GM21737 (cell line): Measurements from ENCODE around the gene ABHD14A.

ENCODE experiments used
- ATAC-seq: cut with Tn5 transposase; IDR thresholded peaks from one replicate; pipeline ENCODE4 v1.9.1; 2021; ENCODE audit warnings: mild to moderate bottlenecking, moderate library complexity; ENCODE audit not compliant: unreplicated experiment

The ABHD14A gene

DNA sequence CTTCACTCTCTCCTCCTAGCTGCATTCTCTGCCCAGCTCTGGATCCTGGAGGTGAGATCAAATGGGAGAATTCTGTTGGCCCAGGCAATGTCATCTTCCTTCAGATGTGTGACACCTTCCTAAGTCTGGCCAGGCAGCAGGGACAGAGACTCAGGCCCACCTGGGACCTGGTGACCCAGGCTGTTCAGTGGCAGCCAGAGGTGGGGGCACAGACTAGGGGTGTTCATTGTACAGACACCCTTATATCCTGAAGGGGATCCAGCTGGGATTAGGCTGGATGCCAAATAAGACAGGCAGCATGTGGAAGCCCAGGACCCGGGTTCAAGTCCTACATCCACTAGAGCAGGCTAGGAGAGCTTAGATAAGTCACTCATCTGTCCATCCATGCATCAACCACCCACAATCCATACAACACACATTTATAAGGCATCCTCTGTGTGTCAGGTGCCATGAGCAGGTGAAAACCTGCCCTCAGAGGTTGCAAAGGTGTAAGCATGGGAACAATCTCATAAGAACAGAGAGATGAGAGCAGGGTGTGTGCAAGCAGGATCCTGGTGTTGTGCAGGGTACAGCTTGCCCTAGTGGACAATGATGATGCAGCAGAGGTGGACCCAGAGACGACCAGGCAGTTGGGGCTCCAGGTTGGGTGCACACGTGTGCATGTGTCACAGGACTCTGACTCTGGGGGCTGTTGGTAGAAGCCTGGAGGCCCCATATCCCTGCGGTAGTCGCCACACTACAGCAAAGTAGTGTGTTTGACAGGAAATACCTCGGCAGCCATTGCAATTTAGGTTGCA lies 39.1 kb downstream of the ABHD14A start:
- no peak for ATAC-seq

DNA sequence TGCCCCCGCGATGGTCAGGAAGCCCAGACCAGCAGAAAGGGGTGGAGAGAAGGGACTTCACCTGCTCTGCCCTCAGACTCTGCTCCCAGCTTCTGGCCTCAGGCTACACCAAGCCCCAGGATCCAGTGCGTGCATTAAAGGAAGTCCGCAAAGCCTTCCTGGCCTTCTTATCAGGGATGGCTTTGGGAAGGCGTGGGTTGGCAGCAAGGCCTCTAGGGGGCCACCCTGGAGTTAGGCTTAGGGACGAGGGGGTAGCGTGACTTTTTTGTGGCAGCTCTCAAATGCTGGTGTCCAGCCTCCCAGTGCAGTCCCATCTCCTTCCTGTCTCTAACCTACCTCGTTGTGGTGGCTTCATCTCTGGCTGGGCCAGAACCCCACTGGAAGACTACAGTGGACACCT lies 39.7 kb downstream of the ABHD14A start:
- no peak for ATAC-seq

DNA sequence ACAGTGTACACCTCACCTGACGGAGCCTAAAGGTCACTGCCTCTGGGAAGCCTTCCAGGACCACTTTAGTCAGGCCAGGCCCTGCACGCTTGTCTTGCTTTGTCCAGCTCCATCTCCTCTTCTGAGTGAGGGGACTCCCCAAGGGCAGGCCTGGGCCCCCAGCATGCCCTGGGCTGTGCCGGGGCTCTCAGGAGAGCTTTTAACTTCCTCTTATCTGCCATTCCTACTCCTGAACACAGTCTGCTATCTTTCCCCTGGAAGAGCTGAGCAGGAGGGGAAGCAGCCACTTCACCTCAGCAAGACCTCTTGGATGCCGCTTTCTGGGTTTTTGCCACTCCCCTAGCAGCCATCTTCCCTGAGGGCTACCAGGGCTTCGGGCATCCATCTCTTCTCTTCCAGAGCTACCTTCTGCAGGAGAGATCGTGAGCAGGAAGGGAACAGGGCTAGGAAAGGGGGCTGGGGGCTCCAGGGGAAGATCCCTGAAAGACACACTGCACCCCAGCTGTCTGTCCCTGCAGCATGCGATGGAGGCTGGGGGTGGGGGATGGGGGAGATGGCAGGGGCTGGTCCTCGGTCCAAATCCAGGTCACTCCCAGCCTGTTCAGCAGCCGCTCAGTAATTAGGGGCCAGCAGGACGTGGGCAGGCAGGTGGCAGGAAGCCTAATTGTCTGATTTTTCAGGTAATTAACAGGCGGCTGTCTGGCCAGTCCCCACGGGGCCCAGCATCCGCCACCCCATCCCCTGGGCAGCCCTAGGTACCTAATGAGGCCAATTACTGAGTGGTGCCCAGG lies 40.8 kb downstream of the ABHD14A start:
- ATAC-seq = no peak

DNA sequence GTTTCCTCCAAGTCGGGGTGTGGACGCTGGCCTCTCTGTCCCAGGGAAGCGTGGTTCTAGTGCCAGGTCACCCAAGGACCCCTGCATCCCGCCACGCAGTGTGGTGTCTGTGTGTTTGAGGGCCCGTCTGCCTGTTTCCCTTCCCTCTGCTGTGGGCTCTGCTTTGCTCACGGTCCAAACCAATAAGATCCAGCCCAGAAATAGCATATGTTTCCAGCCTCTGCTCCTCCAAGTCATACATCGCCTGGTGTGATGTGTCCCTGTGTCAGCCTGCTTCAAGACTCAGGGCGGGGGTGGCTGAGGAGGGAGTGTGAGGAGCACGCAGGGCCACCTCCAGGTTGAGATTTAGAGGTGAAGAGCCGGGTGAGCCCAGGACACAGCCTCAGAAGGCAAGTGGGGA lies 42.7 kb downstream of the ABHD14A start:
- no peak for ATAC-seq

DNA sequence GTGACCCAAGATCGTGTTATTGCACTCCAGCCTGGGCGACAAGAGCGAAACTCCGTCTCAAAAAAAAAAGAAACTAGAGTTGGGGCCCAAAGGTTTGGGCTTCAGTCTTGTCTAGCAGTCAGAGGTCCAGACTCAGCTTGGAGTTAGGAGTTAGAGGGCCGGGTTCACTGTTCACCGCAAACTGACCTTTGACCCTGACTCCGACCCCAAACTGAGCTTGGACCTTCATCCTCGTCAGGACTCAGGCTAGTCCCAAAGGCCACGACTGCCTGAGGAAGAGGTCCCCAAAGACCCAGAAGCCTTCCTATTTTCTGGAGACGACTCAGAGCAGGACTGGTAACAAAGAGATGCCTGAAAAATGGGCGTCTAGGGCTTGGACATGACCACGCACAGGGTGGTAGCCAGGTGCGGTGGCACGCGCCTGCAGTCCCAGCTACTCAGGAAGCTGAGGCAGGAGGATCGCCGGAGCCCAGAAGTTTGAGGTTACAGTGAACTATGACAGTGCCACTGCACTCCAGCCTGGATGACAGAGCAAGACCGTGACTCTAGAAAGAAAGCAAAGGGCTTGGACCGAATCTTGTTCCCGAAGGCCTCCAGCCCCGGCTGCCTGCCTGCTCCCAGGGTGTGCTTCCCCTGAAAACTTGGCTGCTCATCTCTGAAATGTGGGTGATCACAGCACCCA lies 43.6 kb downstream of the ABHD14A start:
- no peak for ATAC-seq

DNA sequence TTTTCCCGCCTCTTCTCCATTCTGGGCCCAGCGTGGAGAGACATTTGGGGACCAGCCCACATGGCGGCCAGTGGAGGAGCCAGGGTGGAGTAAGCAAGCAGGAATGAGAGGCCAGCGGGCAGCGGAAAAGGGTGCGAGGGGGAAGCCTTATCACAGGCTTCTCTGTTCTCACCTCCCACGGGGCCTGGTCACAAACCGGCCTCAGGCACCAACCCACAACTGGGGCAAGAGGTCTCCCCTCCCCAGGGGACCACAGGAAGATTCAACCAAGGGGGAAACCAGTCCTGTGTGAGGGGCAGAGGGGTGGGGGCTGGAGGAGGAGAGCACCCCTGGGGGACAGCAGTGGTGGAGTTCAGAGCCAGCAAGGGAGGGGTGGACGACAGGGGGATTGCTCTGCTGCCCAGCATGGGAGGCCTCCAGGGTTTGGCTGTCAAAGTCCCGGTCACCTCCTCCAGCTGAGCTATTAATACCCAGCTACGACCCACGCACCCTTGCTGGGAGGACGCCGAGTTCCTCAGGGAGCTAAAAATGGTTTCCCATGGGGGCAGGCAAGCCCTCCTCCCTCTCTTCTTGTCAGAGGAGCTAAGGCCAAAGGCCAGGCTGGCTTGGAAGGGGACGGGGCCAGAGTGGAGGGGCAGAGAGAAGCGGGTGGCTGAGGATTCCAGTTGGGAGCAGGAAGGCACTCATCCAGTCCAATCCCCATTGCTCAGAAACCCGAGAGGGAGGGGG lies 44.7 kb downstream of the ABHD14A start:
- no peak for ATAC-seq

DNA sequence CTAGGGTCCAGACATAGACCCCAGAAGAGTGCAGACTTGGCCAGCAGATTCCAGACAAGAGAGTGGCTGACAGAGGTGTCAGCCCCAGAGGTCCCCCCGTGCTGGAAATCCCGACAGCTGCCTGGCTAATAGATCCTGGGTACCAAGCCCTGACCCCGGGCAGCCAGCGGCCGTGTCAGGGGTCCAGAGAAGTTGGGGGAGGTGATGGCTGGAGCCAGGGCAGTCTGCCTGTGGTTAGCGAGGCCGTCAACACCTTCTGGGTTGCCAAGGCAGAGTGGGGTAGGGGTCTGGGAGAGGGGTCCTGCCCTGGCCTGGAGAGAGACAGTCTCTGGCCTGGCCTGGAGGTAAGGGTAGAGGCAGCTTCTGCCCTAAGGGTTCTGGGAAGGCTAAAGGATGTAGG lies 45.9 kb downstream of the ABHD14A start:
- ATAC-seq = no peak

DNA sequence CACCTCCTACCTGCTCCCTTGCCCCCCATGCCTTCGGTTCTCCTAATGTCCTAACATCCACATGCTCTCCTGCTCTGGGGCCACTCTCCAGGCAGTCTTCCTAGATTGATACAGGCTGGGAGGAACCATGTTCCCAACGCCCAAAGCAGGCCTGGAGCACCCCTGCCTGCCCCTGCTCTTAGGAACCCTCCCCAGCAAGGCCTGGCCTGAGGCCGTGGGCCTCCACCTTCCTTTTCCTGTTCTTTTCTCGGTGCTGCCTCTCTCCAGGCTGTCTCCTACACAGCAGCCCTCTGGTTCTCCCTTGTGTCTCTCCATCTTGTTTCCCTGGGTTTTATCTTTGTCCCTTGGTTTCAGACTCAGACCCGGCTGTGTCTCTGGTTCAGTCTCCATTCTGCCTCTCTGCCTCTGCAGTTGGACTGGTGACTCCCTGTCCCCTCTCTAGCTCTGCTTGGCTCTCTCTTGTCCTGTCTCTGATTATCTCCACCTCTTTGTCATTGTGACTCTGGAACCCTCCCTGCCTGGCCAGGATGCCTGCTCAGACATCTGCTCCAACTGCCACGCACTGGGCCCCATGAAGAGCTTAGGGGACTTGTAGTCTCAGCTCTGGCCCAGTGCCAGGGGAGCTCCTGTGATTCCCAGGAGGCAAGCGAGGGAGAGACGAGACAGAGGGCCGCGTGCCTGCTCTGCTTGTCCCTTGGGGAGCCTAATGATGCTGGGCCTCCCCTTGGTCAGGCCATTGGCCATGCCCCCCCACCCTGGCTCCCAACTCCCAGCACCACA lies 46.8 kb downstream of the ABHD14A start:
- ATAC-seq = no peak

DNA sequence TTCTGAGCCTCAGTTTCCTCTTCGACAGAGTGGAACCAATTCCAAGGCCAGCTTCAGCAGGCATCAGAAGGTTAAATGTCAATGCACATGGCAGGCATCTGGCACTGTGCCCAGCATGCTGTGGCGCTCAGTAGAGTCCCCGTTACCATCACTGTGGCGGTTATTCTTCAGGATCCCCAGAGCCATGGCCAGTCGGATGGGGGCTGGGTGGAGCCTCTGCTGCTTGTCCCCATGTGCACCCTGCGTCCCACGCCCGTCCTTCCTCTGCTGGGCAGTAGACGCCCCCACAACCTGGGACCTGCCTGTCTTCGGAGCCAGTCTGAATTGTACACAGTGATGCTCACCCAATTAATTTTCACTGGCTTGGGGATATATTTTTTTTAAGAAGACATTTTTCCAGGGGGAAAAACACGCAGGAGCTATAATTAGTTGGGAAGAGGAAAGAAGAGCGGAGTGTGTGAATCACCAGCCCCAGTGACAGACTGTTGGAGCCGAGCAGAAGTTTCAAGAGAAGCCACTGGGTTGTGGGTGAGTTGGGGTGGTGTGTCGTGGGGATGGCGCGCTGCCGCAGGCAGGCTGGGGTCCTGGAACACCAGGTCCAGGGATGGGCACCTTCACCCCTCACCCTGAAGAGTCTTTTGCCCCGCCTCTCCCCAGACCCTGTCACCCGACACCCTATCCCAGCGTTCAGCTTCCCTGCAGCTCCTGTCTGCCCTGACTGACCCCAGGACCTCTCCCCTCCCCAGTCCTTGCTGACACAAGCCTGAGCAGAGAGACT lies 47.6 kb downstream of the ABHD14A start:
- no peak for ATAC-seq

DNA sequence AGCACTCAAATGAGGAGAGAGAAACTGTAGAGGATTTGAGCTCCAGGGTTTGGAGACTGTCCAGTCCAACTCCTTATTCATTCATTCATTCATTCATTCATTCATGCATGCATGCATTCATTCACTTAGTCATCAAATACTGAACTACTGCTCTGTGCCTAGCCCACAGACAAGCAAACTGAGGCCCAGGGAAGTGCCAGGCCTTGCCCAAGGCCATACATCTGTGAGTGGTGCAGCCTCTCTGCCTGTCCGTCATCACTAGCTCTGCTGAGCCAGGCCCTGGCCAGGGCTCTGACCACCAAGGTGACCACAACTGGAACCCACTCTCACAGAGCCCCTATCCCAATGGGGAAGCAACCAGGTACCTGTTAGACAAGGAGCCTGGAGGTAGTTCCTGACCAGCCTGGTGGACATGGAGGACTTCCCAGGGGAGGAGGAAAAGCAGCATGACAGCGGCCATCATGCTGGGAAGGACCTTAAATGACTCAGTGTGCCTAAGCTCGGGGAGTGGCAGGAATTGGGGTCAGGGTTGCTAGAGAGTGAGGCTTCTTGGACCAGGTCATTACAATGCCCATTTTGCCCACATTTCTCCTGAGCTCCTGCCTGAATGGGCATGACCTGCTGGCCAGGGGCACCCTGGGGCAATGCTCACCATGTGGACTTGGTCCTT lies 48.4 kb downstream of the ABHD14A start:
- no peak for ATAC-seq

DNA sequence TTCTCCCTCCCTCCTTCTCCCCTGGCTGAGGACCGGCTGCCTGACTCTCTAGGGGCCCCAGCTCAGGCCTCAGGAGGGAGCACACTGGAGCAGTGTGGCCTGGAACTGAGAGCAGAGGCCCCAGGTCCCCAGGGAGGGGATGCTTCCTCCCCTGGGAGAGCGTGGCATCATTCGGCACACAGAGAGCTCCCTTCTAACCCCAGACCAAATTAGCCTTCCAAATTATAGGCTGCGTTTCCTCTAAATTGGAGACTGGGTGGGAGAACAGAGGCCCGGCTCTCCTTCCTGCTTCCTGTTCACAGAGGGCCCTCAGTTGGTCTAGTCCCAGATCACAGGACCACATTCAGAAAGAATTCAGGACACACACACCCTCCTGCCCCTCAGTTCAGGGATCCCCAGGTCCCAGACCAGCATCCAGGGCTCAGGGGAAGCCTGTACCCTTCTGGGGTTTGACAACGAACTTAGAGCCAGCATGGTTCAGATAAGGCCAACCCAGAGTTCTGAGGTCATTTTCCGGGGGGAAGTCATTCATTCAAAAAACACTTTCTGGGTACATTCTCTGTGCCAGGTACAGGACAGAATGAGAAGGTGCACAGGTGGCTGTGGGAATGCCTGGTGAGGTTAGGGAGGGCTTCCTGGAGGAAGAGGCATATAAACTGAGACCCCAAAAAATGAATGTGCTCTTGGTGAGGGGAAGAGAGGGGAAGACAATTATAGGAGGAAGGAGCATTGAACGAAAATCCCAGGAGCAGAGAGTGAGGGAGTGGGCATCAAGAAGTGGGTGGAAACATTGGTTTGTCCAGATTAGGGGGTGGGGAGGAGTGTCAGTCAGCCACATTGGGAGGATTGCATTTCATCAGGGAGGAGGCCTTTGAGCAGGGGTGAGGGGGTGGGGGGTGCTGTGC lies 49.2 kb downstream of the ABHD14A start:
- ATAC-seq = peak; percentile 67

DNA sequence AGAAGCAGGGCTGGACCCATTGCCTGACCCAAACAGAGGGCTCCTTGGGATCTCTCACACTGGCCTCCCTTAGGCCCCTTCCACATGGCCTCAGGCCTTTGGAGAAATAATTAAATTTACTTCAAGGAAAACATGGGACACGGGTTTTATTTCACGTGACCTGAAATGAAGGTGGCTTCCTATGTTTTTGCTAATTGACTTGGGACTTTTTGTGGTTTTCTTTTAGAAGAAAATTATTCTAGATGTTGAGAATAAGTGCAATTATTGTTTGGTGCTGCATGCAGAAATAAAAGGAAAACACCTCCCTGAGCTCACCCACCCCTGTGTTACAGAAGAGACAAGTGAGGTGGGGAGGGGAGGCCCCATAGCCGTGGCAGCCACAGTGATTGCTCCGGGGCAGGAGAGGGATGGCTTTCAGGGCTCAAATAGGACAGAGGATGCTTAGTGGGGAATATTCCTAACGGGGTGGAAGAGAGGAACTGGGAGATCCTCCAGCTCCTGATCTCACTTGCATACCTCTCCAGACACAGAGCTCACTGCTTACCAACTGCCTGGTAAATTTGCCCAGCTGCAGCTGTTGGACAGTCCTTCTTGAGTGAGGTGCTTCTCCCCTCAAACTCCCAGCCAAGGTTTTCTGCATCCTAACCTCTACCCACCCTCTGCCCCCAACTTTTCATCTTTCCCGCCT lies 50.0 kb downstream of the ABHD14A start:
- no peak for ATAC-seq

DNA sequence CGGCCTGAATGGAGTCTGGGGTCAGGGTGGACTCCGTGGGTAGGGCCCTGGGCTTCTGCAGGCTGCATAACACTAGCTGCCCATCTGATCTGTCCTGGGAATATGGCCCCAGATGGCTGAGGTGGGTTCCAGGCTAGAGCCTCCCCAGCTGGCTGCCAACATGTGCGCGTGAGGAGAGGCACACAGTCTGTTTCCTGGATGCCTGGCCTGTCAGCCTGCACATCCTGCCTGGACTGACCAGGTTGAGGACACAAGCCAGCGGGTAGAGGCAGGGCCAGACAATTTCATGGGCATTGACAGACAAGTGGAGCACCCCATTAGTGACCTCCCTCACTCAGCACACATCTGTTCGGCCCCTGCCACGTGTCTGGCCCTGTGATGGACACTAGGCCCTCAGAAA lies 50.6 kb downstream of the ABHD14A start:
- ATAC-seq = no peak

DNA sequence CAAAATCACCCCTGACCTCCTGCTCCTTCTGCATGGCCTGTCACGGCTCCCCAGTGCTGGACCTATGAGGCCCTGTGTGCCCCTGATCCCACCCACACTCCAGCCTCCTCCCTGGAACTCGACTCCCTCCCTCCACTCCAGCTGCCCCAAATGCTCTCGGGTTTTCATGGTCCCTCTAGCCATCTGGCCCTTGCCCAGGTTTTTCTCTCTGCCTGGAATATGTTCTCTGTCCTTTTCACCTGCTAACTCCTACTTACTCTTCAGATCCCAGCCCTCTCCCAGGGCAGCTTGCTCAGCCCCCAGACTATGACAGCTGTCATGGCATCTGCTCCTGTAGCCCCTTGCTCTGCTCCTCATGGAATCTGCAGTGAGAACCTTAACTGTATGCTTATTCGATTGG lies 51.2 kb downstream of the ABHD14A start:
- ATAC-seq = no peak

DNA sequence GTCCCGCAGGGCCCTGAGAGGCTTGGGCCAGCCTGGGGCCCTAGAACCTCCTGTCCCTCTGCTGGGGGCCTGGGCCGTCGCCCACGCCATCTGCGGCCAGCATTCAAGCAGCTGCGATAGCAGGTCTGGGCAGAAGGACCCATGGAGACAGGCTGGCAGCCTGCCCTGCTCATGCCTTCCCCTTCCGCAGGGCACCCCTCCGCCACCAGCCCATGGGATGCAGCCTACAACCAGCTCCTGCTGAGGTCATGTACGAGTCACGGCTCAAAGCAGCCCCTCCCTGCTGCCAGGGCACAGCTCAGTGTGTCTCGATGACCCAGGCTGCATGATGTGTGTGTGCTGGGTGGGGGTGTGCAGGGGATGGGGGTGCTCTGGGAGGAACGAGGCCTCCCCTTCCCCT lies 53.7 kb downstream of the ABHD14A start:
- ATAC-seq = no peak

DNA sequence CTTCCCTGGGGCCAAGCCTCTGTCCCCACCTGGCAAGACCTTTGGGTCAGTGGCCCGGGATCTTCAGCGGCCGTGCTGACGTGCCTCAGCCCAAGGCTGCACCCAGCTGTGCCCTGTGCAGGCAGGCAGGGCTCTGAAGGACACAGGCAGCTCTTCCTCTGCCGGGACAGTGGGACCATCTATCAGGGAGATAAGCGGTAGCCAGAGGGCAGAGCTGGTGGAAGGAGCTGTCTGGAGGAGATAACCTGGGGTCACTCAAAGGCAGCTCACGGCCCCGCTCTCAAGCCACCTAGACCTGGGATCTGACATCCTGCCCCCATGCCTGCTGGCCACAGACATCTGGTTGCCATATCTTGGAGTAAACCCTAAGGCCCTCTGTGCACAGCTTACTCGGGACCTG lies 54.2 kb downstream of the ABHD14A start:
- no peak for ATAC-seq

DNA sequence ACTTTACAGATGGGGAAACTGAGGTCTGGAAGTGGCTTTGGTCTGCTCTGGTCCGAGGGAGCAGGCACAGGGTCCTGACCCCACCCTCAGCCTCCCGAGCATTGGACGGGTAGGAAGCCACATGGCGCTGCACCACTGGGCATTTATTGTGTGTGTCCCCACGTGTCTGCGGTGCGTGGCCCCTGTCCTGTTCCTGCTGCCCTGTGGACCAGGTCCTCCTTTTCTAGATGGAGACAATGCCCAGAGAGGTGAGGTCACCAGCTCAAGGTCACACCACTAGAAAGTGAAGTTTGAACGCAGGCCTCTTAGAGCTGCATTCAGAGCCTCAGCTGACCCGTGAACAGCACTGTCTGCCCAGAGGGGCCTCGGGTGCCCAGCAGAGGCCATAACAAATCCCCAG lies 54.7 kb downstream of the ABHD14A start:
- ATAC-seq = no peak
